Left lobe of liver (tissue), 2 donors: ENCODE measurements around the gene ZFP91. TPM values are rescaled to one million over a fixed set of nuclear protein-coding genes. Genes with fewer than 3 reads are reported as not detected.

ENCODE experiments used
- ATAC-seq: fragments of 200-7000 bp; cut with Tn5 transposase; one replicate; pipeline ENCODE4 v1.9.1; 2020; ENCODE audit warnings: mild to moderate bottlenecking, moderate library complexity
- DNase-seq: peaks from one replicate; pipeline ENCODE4 v3.0.0-alpha.2; 2020; ENCODE audit warnings: low spot score
- total RNA-seq: library from RNA; stranded (reverse); gene quantifications from one replicate; pipeline ENCODE4 v1.2.1, GENCODE V29; 2021
- donor health status: DM: no; HTN: no; CAD: no; lungs with moderate emphysema.
- donor health status: DM: no; HTN: yes; CAD: no.

The ZFP91 gene
- total RNA-seq, 1 donor from 2014 or later: 19.3 TPM

GRCh38 chr11:58625826-58626460 is 47.1 kb downstream of the ZFP91 start:
- ATAC-seq (no peak), DNase-seq (no peak)

GRCh38 chr11:58626934-58627483 is 48.1 kb downstream of the ZFP91 start:
- no peak for DNase-seq
- no peak for ATAC-seq

GRCh38 chr11:58628446-58628845 is 49.6 kb downstream of the ZFP91 start:
- DNase-seq (no peak), ATAC-seq (no peak)

GRCh38 chr11:58629857-58630256 is 51.0 kb downstream of the ZFP91 start:
- DNase-seq (no peak), ATAC-seq (peak; percentile 86)

- no peak for DNase-seq
- ATAC-seq: no peak
These were observed 52.5 kb downstream of the ZFP91 start for GRCh38 chr11:58631378-58631777.

- ATAC-seq: no peak
- no peak for DNase-seq
These were observed 53.6 kb downstream of the ZFP91 start for GRCh38 chr11:58632510-58632909.

GRCh38 chr11:58636587-58636986 is 57.7 kb downstream of the ZFP91 start:
- ATAC-seq (no peak), DNase-seq (no peak)

- DNase-seq (no peak), ATAC-seq (no peak)
These were observed 58.5 kb downstream of the ZFP91 start for GRCh38 chr11:58637371-58637770.

GRCh38 chr11:58639103-58639502 is 60.2 kb downstream of the ZFP91 start:
- no peak for DNase-seq
- ATAC-seq: no peak

GRCh38 chr11:58639669-58640068 is 60.8 kb downstream of the ZFP91 start:
- DNase-seq: no peak

GRCh38 chr11:58640386-58641023 is 61.6 kb downstream of the ZFP91 start:
- DNase-seq (no peak), ATAC-seq (peak; percentile 37)

More at GRCh38 chr11:58639669-58640068, 60.8 kb downstream of the ZFP91 start:
- no peak for ATAC-seq

- ATAC-seq (no peak), DNase-seq (no peak)
These were observed 62.5 kb downstream of the ZFP91 start for GRCh38 chr11:58641341-58641740.

- no peak for ATAC-seq
- no peak for DNase-seq
These were observed 63.1 kb downstream of the ZFP91 start for GRCh38 chr11:58641803-58642581.

- no peak for ATAC-seq
These were observed 67.0 kb downstream of the ZFP91 start for GRCh38 chr11:58645854-58646253.

GRCh38 chr11:58647141-58647699 is 68.4 kb downstream of the ZFP91 start:
- ATAC-seq (no peak), DNase-seq (no peak)

More at GRCh38 chr11:58645854-58646253, 67.0 kb downstream of the ZFP91 start:
- no peak for DNase-seq

- DNase-seq (no peak), ATAC-seq (no peak)
These were observed 69.0 kb downstream of the ZFP91 start for GRCh38 chr11:58647866-58648265.

GRCh38 chr11:58649623-58650022 is 70.8 kb downstream of the ZFP91 start:
- ATAC-seq (no peak), DNase-seq (no peak)

- ATAC-seq (no peak), DNase-seq (no peak)
These were observed 71.6 kb downstream of the ZFP91 start for GRCh38 chr11:58650496-58650895.

- DNase-seq (no peak), ATAC-seq (no peak)
These were observed 73.9 kb downstream of the ZFP91 start for GRCh38 chr11:58652726-58653280.

GRCh38 chr11:58654079-58654907 is 75.4 kb downstream of the ZFP91 start:
- peak; percentile 99 for ATAC-seq
- peak; percentile 85 for DNase-seq
